ENCODE measurements around the gene METTL15.

DNA sequence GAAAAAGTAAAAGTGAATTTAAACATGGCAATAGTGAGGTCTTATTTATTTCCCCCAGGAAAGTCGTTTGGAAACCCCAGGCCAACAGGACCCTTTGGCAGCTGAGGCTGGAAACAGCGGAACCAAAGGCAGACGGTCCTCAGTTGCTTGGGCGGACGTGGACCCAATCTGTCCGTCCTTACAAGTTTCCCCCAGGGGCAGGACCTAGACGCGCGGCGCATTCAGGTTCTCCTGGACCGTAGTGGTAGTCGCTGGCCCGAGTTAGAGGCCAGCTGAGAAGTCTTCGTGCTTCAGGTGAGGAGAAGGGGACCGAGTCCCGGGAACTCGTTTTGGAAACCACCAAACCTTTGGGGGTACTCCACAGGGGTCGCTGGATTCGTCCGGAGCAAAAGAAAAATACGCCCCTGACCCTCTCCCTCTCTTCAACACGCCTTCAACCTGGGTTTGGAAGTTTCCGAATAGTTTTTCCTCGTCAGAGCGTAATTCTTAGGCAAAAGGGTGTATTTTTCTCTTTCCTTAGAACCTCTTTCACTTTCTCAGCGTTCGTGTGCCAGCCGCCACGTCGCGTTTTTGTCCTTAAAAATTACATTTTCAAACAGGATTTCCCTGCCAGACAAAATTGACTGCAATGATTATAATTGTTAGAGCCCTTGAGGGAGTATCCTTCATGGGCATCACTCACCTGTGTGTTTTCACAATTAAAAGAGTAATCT lies 2.1 kb downstream of the METTL15 start:
- TF ChIP-seq EZH2 (IDR thresholded peaks at IDR 0.05; ENCODE audit: borderline replicate concordance, low read depth, low read length, poor library complexity, severe bottlenecking) (no peak), CTCF (conservative IDR thresholded peaks at IDR 0.05; ENCODE audit: low read depth, low read length) (no peak)
